ENCODE measurements around the gene GPC4. TPM values are rescaled to one million over a fixed set of nuclear protein-coding genes. Genes with fewer than 3 reads are reported as not detected.

GPC4 gene
- total RNA-seq, 4 donors from 2014 or later: 7.4 to 11.0 (median 9.0) TPM

DNA sequence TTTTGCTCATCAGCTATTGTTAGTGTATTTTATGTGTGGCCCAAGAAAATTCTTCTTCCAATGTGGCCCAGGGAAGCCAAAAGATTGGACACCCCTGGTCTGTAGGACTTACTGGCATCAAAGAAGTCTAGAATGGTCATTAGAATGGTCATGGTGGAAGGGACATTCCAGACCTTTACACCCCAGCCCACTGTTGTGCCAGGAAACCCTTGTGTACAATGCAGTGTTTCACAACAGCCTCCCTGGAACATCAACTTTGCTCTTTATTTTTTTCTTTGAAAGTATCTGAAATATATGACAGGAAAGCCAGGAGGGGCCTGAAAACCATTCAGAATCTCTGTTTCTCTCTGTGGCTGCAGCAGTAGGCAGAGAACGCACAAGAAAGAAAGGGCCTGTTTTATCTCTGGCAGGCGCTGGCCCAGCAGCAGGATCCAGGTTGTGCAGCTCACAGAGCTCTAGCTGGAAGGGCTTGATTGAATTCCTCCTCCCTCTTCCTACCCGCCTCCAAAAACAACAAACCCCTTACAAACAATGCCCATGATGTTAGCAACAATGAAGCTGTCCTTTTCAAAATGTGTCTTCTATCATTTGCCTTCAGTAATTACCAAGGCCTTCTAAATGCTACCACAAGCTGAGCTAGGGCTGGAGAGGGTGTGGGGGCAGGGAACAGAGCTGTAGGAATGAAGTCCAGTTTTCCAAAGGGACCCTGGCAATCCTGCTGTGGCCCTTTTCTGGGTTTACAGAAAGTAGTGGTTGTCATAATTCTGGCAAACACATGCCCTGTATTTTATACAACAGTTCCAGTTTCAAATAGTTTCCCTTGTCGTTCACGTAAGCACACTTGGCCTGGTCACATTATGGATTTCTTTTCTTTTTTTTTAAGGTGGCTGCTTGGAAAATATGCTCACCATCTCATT is 164.8 kb downstream of the GPC4 start:
- no peaks in the 10 kb centered on the region for H3K27me3 ChIP-seq
- no peaks in the 10 kb centered on the region for H3K9me3 ChIP-seq
- no peaks in the 10 kb centered on the region for H3K4me1 ChIP-seq
- H3K36me3 ChIP-seq: no peaks in the 10 kb centered on the region
- DNase-seq: no peak
- no peak for TF ChIP-seq POLR2A (IDR thresholded peaks at IDR 0.05)
- TF ChIP-seq, protein P1, sequence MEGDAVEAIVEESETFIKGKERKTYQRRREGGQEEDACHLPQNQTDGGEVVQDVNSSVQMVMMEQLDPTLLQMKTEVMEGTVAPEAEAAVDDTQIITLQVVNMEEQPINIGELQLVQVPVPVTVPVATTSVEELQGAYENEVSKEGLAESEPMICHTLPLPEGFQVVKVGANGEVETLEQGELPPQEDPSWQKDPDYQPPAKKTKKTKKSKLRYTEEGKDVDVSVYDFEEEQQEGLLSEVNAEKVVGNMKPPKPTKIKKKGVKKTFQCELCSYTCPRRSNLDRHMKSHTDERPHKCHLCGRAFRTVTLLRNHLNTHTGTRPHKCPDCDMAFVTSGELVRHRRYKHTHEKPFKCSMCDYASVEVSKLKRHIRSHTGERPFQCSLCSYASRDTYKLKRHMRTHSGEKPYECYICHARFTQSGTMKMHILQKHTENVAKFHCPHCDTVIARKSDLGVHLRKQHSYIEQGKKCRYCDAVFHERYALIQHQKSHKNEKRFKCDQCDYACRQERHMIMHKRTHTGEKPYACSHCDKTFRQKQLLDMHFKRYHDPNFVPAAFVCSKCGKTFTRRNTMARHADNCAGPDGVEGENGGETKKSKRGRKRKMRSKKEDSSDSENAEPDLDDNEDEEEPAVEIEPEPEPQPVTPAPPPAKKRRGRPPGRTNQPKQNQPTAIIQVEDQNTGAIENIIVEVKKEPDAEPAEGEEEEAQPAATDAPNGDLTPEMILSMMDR (IDR thresholded peaks at IDR 0.05): no peak
- no peak overlapping the region for H3K27ac ChIP-seq
- no peak overlapping the region for H3K4me3 ChIP-seq

Other genes starting within 250 kb of the GPC4 start
- not detected for gene TFDP3, start 197.1 kb downstream of the GPC4 start, total RNA-seq

All from Peyer's patch (tissue), 4 donors.